ENCODE data around the gene NAPSA. TPM values are rescaled to one million over a fixed set of nuclear protein-coding genes. Genes with fewer than 3 reads are reported as not detected.

The NAPSA gene
- total and polyA plus RNA-seq, 10 of the 15 experiments (the other 5 are each of a cell fraction or from before 2014, with no cell fraction given), result 6.7 to 45.4 (median 17.1) TPM

DNA sequence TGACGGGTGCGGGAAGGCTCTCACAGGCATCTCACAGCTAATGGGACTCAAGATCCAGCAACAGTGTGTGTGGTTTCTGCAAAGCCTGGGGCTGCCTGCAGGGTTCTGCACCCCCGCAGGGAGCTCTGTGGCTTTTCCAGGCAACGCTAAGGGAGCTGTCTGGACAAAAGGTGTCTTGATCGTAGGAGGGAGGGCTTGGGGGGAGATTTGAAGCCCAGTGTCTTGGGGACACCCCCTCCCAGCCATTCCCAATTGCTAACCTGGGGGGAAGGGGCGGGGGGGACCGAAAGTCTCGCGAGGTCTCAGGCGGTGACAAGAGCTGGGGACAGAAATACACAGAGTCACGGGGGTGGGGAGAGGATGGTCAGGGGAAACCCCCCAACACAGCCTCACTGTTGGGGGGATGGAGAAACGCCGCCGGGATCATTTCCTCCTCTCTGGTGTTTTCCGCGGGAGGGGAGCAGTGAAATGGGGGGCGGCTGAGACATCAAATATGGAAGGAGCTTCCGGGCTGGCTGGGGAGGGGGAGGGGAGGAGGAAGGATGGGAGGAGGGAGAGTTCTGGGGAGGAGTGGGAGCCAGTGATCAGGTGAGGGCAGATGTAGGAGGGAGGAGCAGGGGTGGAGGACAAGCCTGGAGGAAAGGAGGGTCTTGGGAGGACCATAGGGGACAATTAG, 49.5 kb downstream of the NAPSA start (continued):
- TF ChIP-seq EP300 (IDR thresholded peaks at IDR 0.05; ENCODE audit: borderline replicate concordance in 1 of 2, control insufficient read depth in 1 of 2, low read depth in 2 of 2, low read length in 2 of 2) (no peak), TCF7 (IDR thresholded peaks at IDR 0.05; ENCODE audit: borderline replicate concordance) (no peak), MYB (IDR thresholded peaks at IDR 0.05; ENCODE audit: borderline replicate concordance, low read depth, low read length) (no peak), ETV6 (conservative IDR thresholded peaks at IDR 0.05 in 1 of 2, IDR thresholded peaks at IDR 0.05 in 1 of 2; ENCODE audit: borderline replicate concordance in 1 of 2, low read depth in 1 of 2) (no peak), MTA3 (IDR thresholded peaks at IDR 0.05; ENCODE audit: borderline replicate concordance, low read length) (no peak), POLR2A (IDR thresholded peaks at IDR 0.05; ENCODE audit: low read depth, low read length) (0 out of 2 replicates have a peak, but pooled peaks have one; percentile 14), SUPT20H (IDR thresholded peaks at IDR 0.05; ENCODE audit: borderline replicate concordance, control insufficient read depth, low read depth, low read length) (no peak), MEF2A (IDR thresholded peaks at IDR 0.05; ENCODE audit: insufficient read depth, low read depth, low read length) (no peak), POLR2AphosphoS5 (IDR thresholded peaks at IDR 0.05; ENCODE audit: low read length) (no peak), CREM (IDR thresholded peaks at IDR 0.05; ENCODE audit: low read depth) (0 out of 2 replicates have a peak, but pooled peaks have one; percentile 15), PAX5 (IDR thresholded peaks at IDR 0.05; ENCODE audit: borderline replicate concordance, low read depth, low read length) (0 out of 2 replicates have a peak, but pooled peaks have one; percentile 17), BMI1 (IDR thresholded peaks at IDR 0.05; ENCODE audit: borderline replicate concordance) (no peak)
- TF ChIP-seq, protein P1, sequence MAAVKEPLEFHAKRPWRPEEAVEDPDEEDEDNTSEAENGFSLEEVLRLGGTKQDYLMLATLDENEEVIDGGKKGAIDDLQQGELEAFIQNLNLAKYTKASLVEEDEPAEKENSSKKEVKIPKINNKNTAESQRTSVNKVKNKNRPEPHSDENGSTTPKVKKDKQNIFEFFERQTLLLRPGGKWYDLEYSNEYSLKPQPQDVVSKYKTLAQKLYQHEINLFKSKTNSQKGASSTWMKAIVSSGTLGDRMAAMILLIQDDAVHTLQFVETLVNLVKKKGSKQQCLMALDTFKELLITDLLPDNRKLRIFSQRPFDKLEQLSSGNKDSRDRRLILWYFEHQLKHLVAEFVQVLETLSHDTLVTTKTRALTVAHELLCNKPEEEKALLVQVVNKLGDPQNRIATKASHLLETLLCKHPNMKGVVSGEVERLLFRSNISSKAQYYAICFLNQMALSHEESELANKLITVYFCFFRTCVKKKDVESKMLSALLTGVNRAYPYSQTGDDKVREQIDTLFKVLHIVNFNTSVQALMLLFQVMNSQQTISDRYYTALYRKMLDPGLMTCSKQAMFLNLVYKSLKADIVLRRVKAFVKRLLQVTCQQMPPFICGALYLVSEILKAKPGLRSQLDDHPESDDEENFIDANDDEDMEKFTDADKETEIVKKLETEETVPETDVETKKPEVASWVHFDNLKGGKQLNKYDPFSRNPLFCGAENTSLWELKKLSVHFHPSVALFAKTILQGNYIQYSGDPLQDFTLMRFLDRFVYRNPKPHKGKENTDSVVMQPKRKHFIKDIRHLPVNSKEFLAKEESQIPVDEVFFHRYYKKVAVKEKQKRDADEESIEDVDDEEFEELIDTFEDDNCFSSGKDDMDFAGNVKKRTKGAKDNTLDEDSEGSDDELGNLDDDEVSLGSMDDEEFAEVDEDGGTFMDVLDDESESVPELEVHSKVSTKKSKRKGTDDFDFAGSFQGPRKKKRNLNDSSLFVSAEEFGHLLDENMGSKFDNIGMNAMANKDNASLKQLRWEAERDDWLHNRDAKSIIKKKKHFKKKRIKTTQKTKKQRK (IDR thresholded peaks at IDR 0.05; ENCODE audit: low read depth, low read length), result no peak
- TF ChIP-seq, protein P2, sequence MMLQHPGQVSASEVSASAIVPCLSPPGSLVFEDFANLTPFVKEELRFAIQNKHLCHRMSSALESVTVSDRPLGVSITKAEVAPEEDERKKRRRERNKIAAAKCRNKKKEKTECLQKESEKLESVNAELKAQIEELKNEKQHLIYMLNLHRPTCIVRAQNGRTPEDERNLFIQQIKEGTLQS (IDR thresholded peaks at IDR 0.05; ENCODE audit: borderline replicate concordance, extremely low read depth, low read depth, low read length), result no peak
- TF ChIP-seq, protein P3, sequence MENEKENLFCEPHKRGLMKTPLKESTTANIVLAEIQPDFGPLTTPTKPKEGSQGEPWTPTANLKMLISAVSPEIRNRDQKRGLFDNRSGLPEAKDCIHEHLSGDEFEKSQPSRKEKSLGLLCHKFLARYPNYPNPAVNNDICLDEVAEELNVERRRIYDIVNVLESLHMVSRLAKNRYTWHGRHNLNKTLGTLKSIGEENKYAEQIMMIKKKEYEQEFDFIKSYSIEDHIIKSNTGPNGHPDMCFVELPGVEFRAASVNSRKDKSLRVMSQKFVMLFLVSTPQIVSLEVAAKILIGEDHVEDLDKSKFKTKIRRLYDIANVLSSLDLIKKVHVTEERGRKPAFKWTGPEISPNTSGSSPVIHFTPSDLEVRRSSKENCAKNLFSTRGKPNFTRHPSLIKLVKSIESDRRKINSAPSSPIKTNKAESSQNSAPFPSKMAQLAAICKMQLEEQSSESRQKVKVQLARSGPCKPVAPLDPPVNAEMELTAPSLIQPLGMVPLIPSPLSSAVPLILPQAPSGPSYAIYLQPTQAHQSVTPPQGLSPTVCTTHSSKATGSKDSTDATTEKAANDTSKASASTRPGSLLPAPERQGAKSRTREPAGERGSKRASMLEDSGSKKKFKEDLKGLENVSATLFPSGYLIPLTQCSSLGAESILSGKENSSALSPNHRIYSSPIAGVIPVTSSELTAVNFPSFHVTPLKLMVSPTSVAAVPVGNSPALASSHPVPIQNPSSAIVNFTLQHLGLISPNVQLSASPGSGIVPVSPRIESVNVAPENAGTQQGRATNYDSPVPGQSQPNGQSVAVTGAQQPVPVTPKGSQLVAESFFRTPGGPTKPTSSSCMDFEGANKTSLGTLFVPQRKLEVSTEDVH (IDR thresholded peaks at IDR 0.05; ENCODE audit: low read depth, partially characterized antibody), result no peak
- TF ChIP-seq, protein P4, sequence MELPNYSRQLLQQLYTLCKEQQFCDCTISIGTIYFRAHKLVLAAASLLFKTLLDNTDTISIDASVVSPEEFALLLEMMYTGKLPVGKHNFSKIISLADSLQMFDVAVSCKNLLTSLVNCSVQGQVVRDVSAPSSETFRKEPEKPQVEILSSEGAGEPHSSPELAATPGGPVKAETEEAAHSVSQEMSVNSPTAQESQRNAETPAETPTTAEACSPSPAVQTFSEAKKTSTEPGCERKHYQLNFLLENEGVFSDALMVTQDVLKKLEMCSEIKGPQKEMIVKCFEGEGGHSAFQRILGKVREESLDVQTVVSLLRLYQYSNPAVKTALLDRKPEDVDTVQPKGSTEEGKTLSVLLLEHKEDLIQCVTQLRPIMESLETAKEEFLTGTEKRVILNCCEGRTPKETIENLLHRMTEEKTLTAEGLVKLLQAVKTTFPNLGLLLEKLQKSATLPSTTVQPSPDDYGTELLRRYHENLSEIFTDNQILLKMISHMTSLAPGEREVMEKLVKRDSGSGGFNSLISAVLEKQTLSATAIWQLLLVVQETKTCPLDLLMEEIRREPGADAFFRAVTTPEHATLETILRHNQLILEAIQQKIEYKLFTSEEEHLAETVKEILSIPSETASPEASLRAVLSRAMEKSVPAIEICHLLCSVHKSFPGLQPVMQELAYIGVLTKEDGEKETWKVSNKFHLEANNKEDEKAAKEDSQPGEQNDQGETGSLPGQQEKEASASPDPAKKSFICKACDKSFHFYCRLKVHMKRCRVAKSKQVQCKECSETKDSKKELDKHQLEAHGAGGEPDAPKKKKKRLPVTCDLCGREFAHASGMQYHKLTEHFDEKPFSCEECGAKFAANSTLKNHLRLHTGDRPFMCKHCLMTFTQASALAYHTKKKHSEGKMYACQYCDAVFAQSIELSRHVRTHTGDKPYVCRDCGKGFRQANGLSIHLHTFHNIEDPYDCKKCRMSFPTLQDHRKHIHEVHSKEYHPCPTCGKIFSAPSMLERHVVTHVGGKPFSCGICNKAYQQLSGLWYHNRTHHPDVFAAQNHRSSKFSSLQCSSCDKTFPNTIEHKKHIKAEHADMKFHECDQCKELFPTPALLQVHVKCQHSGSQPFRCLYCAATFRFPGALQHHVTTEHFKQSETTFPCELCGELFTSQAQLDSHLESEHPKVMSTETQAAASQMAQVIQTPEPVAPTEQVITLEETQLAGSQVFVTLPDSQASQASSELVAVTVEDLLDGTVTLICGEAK (IDR thresholded peaks at IDR 0.05; ENCODE audit: borderline replicate concordance), result no peak

Measured in GM12878 (cell line).